SK-N-MC (cell line): ENCODE measurements around the gene KRTAP10-8.
"Not testable (repeated sequence)": the region's sequence is repeated elsewhere in the genome, so short reads cannot be mapped to it uniquely, and the experiment has no call there.

ENCODE experiments used
- DNase-seq: peaks from one replicate; pipeline ENCODE4 v3.0.0-alpha.2; 2011; ENCODE audit warnings: low read depth, low spot score
- H3K27ac ChIP-seq: fragments of 200-600 bp; sonication (generic); 2 replicates; pipeline ENCODE4 v1.5.1; 2016; ENCODE audit warnings: mixed run types
- H3K36me3 ChIP-seq: fragments of 200-600 bp; sonication (generic); 2 replicates; pipeline ENCODE4 v1.6.1; 2017; ENCODE audit warnings: antibody characterized with exemption, low read length, mixed read lengths; ENCODE audit not compliant: insufficient read depth
- H3K4me3 ChIP-seq: fragments of 200-600 bp; sonication (generic); 2 replicates; pipeline ENCODE4 v1.5.1; 2016
- H3K9ac ChIP-seq: fragments of 200-600 bp; sonication (generic); 2 replicates; pipeline ENCODE4 v1.8.0; 2017; ENCODE audit warnings: mixed run types, mixed read lengths; ENCODE audit not compliant: insufficient read length
- H3K9me3 ChIP-seq: fragments of 200-600 bp; sonication (generic); 2 replicates; pipeline ENCODE4 v1.6.1; 2017; ENCODE audit warnings: low read depth, mild to moderate bottlenecking, antibody characterized with exemption, low read length, moderate library complexity, mixed read lengths
- EZH2 ChIP-seq: fragments of 200-600 bp; sonication (generic); IDR thresholded peaks from one replicate; pipeline ENCODE4 v1.6.1; 2017; ENCODE audit warnings: antibody characterized with exemption
- FOXP2 ChIP-seq: optimal IDR thresholded peaks from 2 replicates; pipeline ENCODE3; 2011; ENCODE audit warnings: mild to moderate bottlenecking, moderate library complexity; ENCODE audit not compliant: insufficient read depth; ENCODE audit errors: extremely low read length, control extremely low read depth
- POLR2AphosphoS5 ChIP-seq: IDR thresholded peaks from 2 replicates; pipeline ENCODE4 v1.6.1; 2012; ENCODE audit warnings: mild to moderate bottlenecking, low read depth, low read length, borderline replicate concordance

Gene KRTAP10-8

DNA sequence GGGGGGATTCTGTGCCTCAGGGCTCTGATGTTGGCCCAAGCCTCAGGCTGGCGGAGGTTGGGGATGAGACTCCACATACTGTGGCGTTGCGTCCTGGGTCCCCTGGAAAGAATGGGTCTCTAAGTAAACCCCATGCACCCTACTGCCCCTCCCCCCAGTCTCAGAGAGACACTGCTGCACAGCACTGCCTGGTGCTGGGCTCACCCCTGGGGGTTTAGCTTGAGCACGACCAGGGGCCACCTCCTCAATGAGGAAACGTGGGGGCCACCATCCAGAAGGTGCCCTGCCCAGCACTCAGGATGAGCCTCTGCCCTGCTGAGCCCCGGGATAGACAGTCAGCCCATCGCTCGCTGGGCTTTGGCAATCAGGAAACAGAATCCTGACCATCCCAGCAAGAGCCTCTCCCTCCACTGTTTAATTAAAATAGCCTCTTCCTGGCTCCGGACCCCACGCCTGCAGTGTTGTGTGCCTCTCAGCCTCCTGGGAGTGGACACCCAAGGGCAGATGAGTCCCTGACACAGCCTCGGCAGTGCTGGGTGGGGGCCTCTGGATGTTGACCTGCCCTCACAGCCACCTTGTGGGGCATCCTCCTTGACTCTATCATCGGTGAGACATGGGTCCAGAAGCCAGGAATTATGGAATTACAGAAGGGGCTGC, 41.9 kb upstream of the KRTAP10-8 start:
- Histone ChIP-seq H3K4me3 (no peak overlapping the region), H3K27ac (no peak overlapping the region), H3K9me3 (peaks cover 3% of the 10 kb centered on the region; the same call in 1 of the 2 replicates), H3K36me3 (peaks cover 19% of the 10 kb centered on the region), H3K9ac (no peak overlapping the region)
- DNase-seq: no peak
- TF ChIP-seq FOXP2 (no peak), EZH2 (no peak), POLR2AphosphoS5 (no peak)

DNA sequence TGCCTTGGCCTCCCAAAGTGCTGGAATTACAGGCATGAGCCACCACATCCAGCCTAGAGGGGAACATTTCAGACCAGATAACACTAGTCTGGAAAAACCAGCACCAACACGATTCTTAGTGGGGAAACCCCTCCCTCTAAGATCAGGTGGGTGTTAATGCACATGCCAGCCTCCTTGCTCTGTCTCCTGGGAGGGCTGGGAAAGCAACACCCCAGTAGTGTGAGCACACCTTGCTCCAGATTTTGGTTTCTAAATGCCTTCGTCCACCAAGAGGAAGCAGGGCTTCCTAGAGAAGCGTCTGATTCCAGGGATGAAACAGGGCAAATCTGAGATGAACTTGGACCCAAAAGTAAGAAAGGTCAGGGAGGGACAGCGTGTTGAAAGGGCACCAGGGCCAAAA, 40.6 kb upstream of the KRTAP10-8 start:
- H3K4me3 ChIP-seq: no peak overlapping the region
- H3K9ac ChIP-seq: no peak overlapping the region
- no peak overlapping the region for H3K27ac ChIP-seq
- no peak for DNase-seq
- H3K9me3 ChIP-seq: no peaks in the 10 kb centered on the region
- no peak for TF ChIP-seq FOXP2
- no peak for TF ChIP-seq EZH2
- TF ChIP-seq POLR2AphosphoS5: no peak
- H3K36me3 ChIP-seq: peaks cover 15% of the 10 kb centered on the region; the same call in 1 of the 2 replicates

DNA sequence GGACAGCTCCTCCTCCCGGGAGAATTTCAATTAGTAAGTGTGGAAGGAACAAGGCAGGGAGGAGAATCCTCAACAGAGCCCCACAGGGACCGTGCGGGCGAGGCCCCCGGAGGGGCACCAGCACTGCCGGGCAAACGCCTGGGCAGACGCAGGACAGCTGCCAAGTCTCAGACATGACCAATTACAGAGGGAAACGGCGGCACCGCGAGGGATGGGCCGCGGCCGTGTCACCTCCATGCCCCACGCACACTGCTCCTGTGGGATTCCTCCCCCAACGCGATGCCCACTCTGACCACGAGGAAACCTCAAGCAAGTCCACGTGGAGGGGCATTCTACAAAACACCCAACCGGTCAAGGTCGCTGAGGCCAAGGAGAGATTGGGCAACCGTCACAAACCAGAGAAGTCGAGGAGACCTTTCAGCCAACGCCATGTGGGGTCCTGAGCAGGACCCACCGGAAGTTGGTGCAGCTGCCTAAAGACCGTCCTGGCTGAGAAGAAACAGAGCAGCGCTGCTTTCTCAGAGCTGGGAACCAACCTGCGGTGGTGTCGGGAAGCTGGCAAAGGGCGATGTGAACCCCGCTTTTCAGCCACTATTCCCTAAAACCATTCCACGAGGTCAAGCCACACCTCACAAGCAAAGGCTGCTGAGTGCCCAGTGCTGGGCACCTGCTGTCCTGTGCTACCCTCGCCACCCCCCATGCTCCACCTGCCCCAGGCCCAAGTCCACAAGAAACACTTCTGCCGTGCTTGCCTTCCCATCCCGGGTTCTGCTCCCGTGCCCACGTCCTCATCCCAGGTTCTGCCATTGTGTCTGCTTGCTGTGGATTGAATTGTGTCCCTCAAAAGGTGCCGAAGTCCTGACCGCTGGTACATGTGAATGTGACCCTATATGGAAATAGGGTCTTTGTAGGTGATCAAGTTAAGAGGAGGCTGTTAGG, 39.8 kb upstream of the KRTAP10-8 start:
- no peak overlapping the region for H3K4me3 ChIP-seq
- DNase-seq: no peak
- peaks cover 7% of the 10 kb centered on the region; the same call in 1 of the 2 replicates for H3K36me3 ChIP-seq
- no peak overlapping the region for H3K27ac ChIP-seq
- TF ChIP-seq POLR2AphosphoS5: no peak
- no peak for TF ChIP-seq EZH2
- TF ChIP-seq FOXP2: no peak
- no peaks in the 10 kb centered on the region for H3K9me3 ChIP-seq
- H3K9ac ChIP-seq: no peak overlapping the region

DNA sequence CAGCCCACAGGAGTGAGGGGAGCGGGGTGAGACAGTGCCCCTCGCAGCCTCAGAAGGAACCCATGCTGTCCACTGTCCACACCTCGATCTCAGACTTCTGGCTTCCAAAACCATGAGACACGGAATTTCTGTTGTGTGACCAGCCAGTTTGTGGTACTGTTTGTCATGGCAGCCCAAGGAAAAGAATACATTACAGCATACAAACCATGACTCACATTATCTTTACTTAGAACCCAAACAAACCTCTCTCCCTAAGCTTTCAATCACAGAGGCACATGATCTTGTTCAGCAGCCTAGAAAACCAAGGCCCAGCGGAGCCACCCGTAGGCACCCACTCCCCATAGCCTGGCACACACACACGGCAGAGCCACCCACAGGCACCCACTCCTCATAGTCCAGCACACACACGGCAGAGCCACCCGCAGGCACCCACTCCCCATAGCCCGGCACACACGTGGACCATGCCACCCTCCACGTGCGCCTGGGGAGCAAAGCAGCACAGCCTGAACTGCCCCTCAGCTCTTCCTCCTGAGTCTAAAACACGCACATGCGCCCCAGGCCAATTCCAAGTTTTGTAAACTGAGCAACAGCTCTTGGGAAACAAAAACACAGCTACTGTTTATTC, 38.8 kb upstream of the KRTAP10-8 start:
- no peak overlapping the region for H3K9ac ChIP-seq
- TF ChIP-seq FOXP2 (no peak), EZH2 (no peak), POLR2AphosphoS5 (no peak)
- no peak overlapping the region for H3K4me3 ChIP-seq
- H3K36me3 ChIP-seq: no peaks in the 10 kb centered on the region; the same call in 1 of the 2 replicates
- DNase-seq: no peak
- no peaks in the 10 kb centered on the region for H3K9me3 ChIP-seq
- no peak overlapping the region for H3K27ac ChIP-seq

DNA sequence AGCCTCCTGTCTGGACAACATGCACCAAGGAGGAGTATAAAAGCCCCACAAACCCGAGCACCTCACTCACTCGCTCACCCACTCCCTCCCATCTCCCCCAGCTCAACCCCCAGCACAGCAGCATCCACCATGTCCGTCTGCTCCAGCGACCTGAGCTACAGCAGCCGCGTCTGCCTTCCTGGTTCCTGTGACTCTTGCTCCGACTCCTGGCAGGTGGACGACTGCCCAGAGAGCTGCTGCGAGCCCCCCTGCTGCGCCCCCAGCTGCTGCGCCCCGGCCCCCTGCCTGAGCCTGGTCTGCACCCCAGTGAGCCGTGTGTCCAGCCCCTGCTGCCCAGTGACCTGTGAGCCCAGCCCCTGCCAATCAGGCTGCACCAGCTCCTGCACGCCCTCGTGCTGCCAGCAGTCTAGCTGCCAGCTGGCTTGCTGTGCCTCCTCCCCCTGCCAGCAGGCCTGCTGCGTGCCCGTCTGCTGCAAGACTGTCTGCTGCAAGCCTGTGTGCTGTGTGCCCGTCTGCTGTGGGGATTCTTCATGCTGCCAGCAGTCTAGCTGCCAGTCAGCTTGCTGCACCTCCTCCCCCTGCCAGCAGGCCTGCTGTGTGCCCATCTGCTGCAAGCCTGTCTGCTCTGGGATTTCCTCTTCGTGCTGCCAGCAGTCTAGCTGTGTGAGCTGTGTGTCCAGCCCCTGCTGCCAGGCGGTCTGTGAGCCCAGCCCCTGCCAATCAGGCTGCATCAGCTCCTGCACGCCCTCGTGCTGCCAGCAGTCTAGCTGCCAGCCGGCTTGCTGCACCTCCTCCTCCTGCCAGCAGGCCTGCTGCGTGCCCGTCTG, 38.0 kb upstream of the KRTAP10-8 start, which contains the start of gene KRTAP10-4:
KRTAP10-4 (plus strand) TSS at position 100 of the 827 bp plus-strand sequence; CDS start at position 130, 30 bp downstream.
- not testable (repeated sequence) for H3K4me3 ChIP-seq, H3K36me3 ChIP-seq, DNase-seq, H3K9me3 ChIP-seq, H3K27ac ChIP-seq, H3K9ac ChIP-seq

DNA sequence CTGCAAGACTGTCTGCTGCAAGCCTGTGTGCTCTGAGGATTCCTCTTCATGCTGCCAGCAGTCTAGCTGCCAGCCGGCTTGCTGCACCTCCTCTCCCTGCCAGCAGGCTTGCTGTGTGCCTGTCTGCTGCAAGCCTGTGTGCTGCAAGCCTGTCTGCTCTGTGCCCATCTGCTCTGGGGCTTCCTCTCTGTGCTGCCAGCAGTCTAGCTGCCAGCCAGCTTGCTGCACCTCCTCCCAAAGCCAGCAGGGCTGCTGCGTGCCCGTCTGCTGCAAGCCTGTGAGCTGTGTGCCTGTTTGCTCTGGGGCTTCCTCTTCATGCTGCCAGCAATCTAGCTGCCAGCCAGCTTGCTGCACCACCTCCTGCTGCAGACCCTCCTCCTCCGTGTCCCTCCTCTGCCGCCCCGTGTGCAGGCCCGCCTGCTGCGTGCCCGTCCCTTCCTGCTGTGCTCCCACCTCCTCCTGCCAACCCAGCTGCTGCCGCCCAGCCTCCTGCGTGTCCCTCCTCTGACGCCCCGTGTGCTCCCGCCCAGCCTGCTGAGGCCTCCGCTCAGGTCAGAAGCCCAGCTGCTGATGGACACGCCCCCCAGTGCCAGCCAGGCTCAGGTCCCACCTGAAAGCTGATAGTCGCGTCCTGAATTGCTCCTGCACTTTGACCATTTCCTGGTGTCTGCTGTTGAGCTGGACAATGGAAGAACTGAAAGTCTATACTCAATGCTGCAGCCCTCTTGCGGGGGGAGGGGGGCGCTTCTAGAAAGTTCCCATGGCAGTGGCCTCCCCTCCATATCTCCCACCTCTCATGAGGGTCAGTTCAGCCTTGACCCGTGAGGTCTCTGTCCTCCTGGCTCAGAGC, 37.2 kb upstream of the KRTAP10-8 start:
- DNase-seq: no peak
- Histone ChIP-seq H3K36me3 (no peaks in the 10 kb centered on the region), H3K27ac (no peak overlapping the region), H3K9me3 (no peaks in the 10 kb centered on the region), H3K9ac (no peak overlapping the region), H3K4me3 (no peak overlapping the region)
- TF ChIP-seq POLR2AphosphoS5 (no peak), EZH2 (no peak), FOXP2 (no peak)

DNA sequence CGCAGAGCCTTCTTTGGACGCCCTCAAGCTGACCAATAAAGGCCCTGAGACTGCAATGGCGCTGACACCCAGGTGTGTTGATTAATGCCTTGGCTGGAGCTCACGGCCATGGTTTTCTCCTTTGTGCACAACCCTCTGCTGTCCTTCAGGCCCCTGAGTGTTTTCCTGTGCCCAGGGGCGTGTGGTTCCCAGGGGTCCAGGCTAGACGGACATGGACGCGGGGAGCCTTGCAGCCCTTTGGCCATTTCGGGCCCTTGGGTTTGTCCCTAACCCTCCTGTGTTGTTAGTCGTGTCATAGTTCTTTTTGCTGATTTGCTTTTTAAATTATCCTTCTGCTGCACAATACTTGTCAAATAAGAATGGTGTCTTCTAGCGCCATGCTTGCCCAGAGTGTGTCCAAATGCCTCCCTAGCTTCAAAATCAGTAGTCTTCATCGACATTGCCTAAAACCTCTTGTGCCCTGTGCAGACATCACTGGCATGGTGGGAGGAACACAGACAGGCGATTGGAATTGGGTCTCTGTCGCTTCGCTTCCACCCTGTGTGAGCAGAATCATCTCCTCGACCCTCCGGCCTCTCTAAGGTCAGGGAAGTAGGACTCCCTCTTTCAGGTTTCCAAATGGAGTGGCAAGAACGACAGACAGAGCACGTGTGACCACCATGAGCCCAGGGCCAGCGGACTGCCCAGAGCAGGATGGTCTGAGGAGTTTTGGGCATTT, 36.4 kb upstream of the KRTAP10-8 start:
- no peak for DNase-seq
- Histone ChIP-seq H3K4me3 (no peak overlapping the region), H3K9me3 (no peaks in the 10 kb centered on the region), H3K9ac (no peak overlapping the region), H3K27ac (no peak overlapping the region), H3K36me3 (no peaks in the 10 kb centered on the region)
- TF ChIP-seq EZH2: no peak
- TF ChIP-seq POLR2AphosphoS5: no peak
- no peak for TF ChIP-seq FOXP2
